Stomach (tissue), 9 donors: ENCODE results near the gene DNAH10. TPM values are rescaled to one million over a fixed set of nuclear protein-coding genes. Genes with fewer than 3 reads are reported as not detected.

Experiments used
- DNase-seq, 2 donors: peaks; one replicate each; pipeline versions ENCODE4 v3.0.0 to v3.0.0-alpha.2; 2013 to 2019
- H3K27ac ChIP-seq, 5 donors: fragments of 200-600 bp in 4 of 5; sonication (generic) in 4 of 5; one replicate each; pipeline ENCODE4 v1.5.1; 2013 to 2019; ENCODE audit warnings: mild to moderate bottlenecking in 1 of 5, moderate library complexity in 1 of 5
- H3K27me3 ChIP-seq, 3 donors: fragments of 200-600 bp; sonication (generic); one replicate each; pipeline ENCODE4 v1.5.1; 2017 to 2019; ENCODE audit warnings: mixed run types in 1 of 3
- H3K36me3 ChIP-seq, 4 donors: fragments of 200-600 bp; sonication (generic); 1 replicate in 3 of 4; 2 replicates in 1 of 4; pipeline ENCODE4 v1.5.1; 2016 to 2019
- H3K4me1 ChIP-seq, 4 donors: fragments of 200-600 bp; sonication (generic); one replicate each; pipeline ENCODE4 v1.5.1; 2016 to 2019
- H3K4me3 ChIP-seq, 4 donors: fragments of 200-600 bp; sonication (generic) in 3 of 4; one replicate each; pipeline ENCODE4 v1.5.1; 2016 to 2019; ENCODE audit warnings: mild to moderate bottlenecking in 1 of 4
- H3K9me3 ChIP-seq, 4 donors: fragments of 200-600 bp; sonication (generic); one replicate each; pipeline ENCODE4 v1.5.1; 2016 to 2019
- EP300 ChIP-seq: sonication (generic); formaldehyde crosslinking; IDR thresholded peaks from one replicate; pipeline ENCODE4 v1.6.1; 2017; ENCODE audit warnings: antibody characterized with exemption
- POLR2A ChIP-seq, 4 donors: fragments of 450-650 bp; IDR thresholded peaks; one replicate each; pipeline ENCODE4 v1.6.1; 2016; ENCODE audit warnings: antibody characterized with exemption in 4 of 4, control low read depth in 2 of 4, mild to moderate bottlenecking in 1 of 4, moderate library complexity in 1 of 4
- POLR2AphosphoS5 ChIP-seq, 3 donors: sonication (generic); formaldehyde crosslinking; IDR thresholded peaks; one replicate each; pipeline ENCODE4 v1.6.1; 2016; ENCODE audit warnings: antibody characterized with exemption in 3 of 3
- WGBS, 5 donors: extraction: QIAGEN DNeasy Blood & Tissue Kit in 3 of 5; methylation state at CpG; one replicate each; pipeline versions ENCODE4 v1.1.5 to v1.1.7; 2013 to 2018; 5-methylcytosine and 5-hydroxymethylcytosine counted together
- intact Hi-C: fragments of 100-400 bp; cut with DNase I; formaldehyde crosslinking; loops from one replicate; pipeline ENCODE4 v1.15.1; 2023; ENCODE audit warnings: low total_unique reads
- polyA plus RNA-seq, 3 donors: library from polyadenylated mRNA; stranded (reverse); fragments of 200-250 nt; gene quantifications; one replicate each; pipeline ENCODE4 v1.2.3, GENCODE V29; 2013
- total RNA-seq, 5 donors: library from RNA; depleted of rRNA; stranded (reverse); fragments of >200 nt; gene quantifications; one replicate each; pipeline versions ENCODE4 v1.1.0 to v1.2.3, GENCODE V29; 2014 to 2016
- TF ChIP-seq, protein P1 (sequence below), 7 experiments: fragments of 450-650 bp in 4 of 7; fragments of 200-600 bp in 3 of 7; sonication (generic) in 3 of 7; IDR thresholded peaks; one replicate each; pipeline ENCODE4 v1.5.1; 2016 to 2019; ENCODE audit warnings: antibody characterized with exemption in 7 of 7, control low read depth in 2 of 7, mild to moderate bottlenecking in 1 of 7
- donor health status: healthy with polysubstance abuse.
- donor health status: Bipolar disorder and iron deficiency.
- donor health status: healthy.

Gene DNAH10
- total and polyA plus RNA-seq, 8 donors: under 0.01 to 0.92 (median 0.15) TPM; not detected in 3

- Histone ChIP-seq H3K4me1 (no peaks in the 10 kb centered on the region), H3K36me3 (no peaks in the 10 kb centered on the region), H3K9me3 (peaks cover 0 to 13% (median 9%) of the 10 kb centered on the region in 4 donors), H3K27me3 (peaks cover 0 to 5% (median 0%) of the 10 kb centered on the region in 3 donors), H3K4me3 (no peak overlapping the region), H3K27ac (no peak overlapping the region)
- whole genome bisulfite sequencing, 5 donors: 74 to 86% (median 84%) methylated on average over 3 of the region's 3 CpGs
- DNase-seq: no peak
- no peak for TF ChIP-seq EP300
- TF ChIP-seq, protein P1, sequence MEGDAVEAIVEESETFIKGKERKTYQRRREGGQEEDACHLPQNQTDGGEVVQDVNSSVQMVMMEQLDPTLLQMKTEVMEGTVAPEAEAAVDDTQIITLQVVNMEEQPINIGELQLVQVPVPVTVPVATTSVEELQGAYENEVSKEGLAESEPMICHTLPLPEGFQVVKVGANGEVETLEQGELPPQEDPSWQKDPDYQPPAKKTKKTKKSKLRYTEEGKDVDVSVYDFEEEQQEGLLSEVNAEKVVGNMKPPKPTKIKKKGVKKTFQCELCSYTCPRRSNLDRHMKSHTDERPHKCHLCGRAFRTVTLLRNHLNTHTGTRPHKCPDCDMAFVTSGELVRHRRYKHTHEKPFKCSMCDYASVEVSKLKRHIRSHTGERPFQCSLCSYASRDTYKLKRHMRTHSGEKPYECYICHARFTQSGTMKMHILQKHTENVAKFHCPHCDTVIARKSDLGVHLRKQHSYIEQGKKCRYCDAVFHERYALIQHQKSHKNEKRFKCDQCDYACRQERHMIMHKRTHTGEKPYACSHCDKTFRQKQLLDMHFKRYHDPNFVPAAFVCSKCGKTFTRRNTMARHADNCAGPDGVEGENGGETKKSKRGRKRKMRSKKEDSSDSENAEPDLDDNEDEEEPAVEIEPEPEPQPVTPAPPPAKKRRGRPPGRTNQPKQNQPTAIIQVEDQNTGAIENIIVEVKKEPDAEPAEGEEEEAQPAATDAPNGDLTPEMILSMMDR (IDR thresholded peaks at IDR 0.05): no peak
- no peak for TF ChIP-seq POLR2AphosphoS5 (IDR thresholded peaks at IDR 0.05)
- no peak for TF ChIP-seq POLR2A (IDR thresholded peaks at IDR 0.05)
- intact Hi-C loops: no loop called here
Measured at GRCh38 chr12:123828120-123828519, 66.0 kb downstream of the DNAH10 start.

DNA sequence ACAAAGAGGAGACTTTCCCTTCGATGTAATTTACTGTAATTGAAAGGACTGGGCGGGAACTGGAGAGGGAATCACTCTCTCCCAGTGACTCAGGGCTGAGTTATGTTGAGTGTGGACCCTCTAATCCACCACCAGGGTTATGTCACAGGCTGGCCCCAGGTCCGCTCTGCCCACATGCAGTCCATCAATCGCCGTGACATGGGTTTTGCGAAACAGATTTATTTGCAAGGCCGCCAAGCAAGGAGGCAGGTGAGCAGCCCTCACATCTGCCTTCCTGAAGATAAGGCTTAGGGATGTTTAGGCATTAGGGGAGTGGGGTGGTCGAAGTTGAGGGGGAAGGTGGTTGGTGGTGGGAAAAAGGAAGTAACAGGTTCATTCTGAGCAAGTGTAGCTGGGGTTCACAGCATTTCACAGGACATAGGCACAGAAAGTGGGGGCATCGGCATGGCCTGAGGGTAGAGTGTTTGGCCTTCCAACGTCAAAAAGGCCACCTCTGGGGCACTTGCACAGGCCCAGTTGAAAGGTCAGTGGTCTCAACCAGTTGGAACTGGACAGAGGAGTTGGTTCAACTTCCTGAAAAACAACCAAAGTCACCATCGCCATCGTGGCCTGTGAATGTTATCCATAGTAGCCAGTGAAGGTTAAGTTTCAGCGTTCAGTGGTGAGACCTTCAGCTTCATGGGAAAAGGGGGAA, 66.9 kb downstream of the DNAH10 start:
- no peak for DNase-seq
- Histone ChIP-seq H3K27me3 (peaks cover 0 to 5% (median 0%) of the 10 kb centered on the region in 3 donors), H3K9me3 (peaks cover 0 to 18% (median 17%) of the 10 kb centered on the region in 4 donors), H3K4me3 (no peak overlapping the region), H3K36me3 (no peaks in the 10 kb centered on the region), H3K27ac (no peak overlapping the region), H3K4me1 (no peaks in the 10 kb centered on the region)
- TF ChIP-seq EP300: no peak
- TF ChIP-seq POLR2A (IDR thresholded peaks at IDR 0.05): no peak
- no peak for TF ChIP-seq POLR2AphosphoS5 (IDR thresholded peaks at IDR 0.05)
- TF ChIP-seq, protein P1 (IDR thresholded peaks at IDR 0.05): no peak
- intact Hi-C loops: no loop called here
- WGBS, 5 donors: 69 to 89% (median 85%) methylated on average over 13 of the region's 13 CpGs

DNA sequence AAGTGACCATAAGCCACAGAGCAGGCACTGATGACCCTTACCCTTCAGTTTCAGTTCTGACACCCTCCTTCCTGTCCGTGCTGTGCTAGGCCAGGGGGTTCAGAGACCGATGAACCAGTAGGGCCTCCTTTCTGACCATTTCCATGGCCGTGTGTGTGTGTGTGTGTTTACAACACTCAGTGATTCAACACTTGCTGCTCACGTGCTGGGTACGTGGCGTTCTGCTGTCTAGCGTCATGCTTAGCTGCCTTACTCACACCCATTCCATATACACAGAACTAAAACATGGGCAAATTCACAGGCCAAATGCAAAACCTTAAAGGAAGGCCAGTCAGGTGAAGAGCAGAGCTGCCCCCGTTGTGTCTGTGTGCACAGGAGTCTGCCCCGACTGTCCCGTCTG, 67.5 kb downstream of the DNAH10 start:
- no peak overlapping the region for H3K27ac ChIP-seq
- no peaks in the 10 kb centered on the region for H3K36me3 ChIP-seq
- intact Hi-C loops: no loop called here
- no peak for DNase-seq
- H3K4me1 ChIP-seq: no peaks in the 10 kb centered on the region
- no peak for TF ChIP-seq POLR2AphosphoS5 (IDR thresholded peaks at IDR 0.05)
- TF ChIP-seq, protein P1 (IDR thresholded peaks at IDR 0.05): no peak
- TF ChIP-seq EP300: no peak
- no peak for TF ChIP-seq POLR2A (IDR thresholded peaks at IDR 0.05)
- peaks cover 0 to 5% (median 0%) of the 10 kb centered on the region in 3 donors for H3K27me3 ChIP-seq
- no peak overlapping the region for H3K4me3 ChIP-seq
- WGBS, 5 donors: 78 to 89% (median 86%) methylated on average over 10 of the region's 10 CpGs
- H3K9me3 ChIP-seq: peaks cover 0 to 21% (median 19%) of the 10 kb centered on the region in 4 donors

DNA sequence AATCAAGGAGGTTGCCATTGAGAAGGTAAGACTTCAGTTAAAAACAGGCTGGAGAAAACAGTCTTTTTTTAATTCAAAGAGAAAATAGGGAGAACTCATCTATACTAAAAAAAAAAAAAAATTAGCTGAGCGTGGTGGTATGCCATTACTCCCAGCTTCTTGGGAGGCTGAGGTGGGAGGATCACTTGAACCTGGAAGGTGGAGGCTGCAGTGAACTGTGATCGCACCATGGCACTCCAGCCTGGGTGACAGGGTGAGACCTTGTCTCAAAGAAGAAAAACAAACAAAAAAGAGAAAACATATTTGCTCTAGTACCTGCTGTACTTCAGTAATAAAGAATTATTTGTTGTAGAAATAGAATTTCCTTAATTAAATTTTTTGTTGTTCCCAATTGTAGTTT, 68.6 kb downstream of the DNAH10 start:
- H3K4me1 ChIP-seq: no peaks in the 10 kb centered on the region
- H3K4me3 ChIP-seq: no peak overlapping the region
- H3K27me3 ChIP-seq: peaks cover 0 to 5% (median 0%) of the 10 kb centered on the region in 3 donors
- no peaks in the 10 kb centered on the region for H3K36me3 ChIP-seq
- TF ChIP-seq POLR2A (IDR thresholded peaks at IDR 0.05) (no peak), POLR2AphosphoS5 (IDR thresholded peaks at IDR 0.05) (no peak), EP300 (no peak)
- TF ChIP-seq, protein P1 (IDR thresholded peaks at IDR 0.05): no peak
- H3K27ac ChIP-seq: no peak overlapping the region
- peaks cover 0 to 29% (median 25%) of the 10 kb centered on the region in 4 donors for H3K9me3 ChIP-seq
- DNase-seq: no peak
- intact Hi-C loops: no loop called here
- WGBS, 5 donors: 79 to 89% (median 86%) methylated on average over 2 of the region's 2 CpGs
